Right renal pelvis (tissue), 4 donors: ENCODE results near the gene MTCP1. TPM values are rescaled to one million over a fixed set of nuclear protein-coding genes. Genes with fewer than 3 reads are reported as not detected.

Experiments
- DNase-seq, 4 donors: peaks; one replicate each; pipeline ENCODE4 v3.0.0-alpha.2; 2013; ENCODE audit warnings: low read depth in 4 of 4, low spot score in 3 of 4, missing footprints in 1 of 4
- polyA plus RNA-seq, 4 donors: library from polyadenylated mRNA; unstranded; fragments of 120-200 nt; gene quantifications; one replicate each; pipeline ENCODE4 v1.2.1, GENCODE V29; 2013; ENCODE audit not compliant: insufficient read length in 4 of 4

The MTCP1 gene
- polyA plus RNA-seq, 4 donors, result 19.9 to 27.5 (median 24.5) TPM

- DNase-seq, result no peak
Measured at GRCh38 chrX:155055494-155055893, 15.4 kb downstream of the MTCP1 start.

- DNase-seq, result no peak
Measured at GRCh38 chrX:155054255-155054654, 16.7 kb downstream of the MTCP1 start.

- no peak for DNase-seq
Measured at GRCh38 chrX:155053656-155054055, 17.3 kb downstream of the MTCP1 start.

GRCh38 chrX:155052738-155053498, 18.0 kb downstream of the MTCP1 start:
- DNase-seq, result no peak

GRCh38 chrX:155048977-155049619, 21.8 kb downstream of the MTCP1 start:
- no peak for DNase-seq

GRCh38 chrX:155046811-155047528, 24.0 kb downstream of the MTCP1 start:
- DNase-seq, result no peak

GRCh38 chrX:155046129-155046810, 24.7 kb downstream of the MTCP1 start:
- DNase-seq, result no peak

- no peak for DNase-seq
Measured at GRCh38 chrX:155035688-155036087, 35.2 kb downstream of the MTCP1 start.

- no peak for DNase-seq
Measured at GRCh38 chrX:155031657-155032056, 39.3 kb downstream of the MTCP1 start.

- no peak for DNase-seq
Measured at GRCh38 chrX:155028877-155029291, 42.1 kb downstream of the MTCP1 start.

- no peak for DNase-seq
Measured at GRCh38 chrX:155028129-155028528, 42.8 kb downstream of the MTCP1 start.

GRCh38 chrX:155027509-155028066, 43.3 kb downstream of the MTCP1 start:
- no peak for DNase-seq

GRCh38 chrX:155026727-155027508, 44.0 kb downstream of the MTCP1 start, which contains the start of gene FUNDC2:
FUNDC2 (plus strand) TSS chrX:155026844; CDS start chrX:155026939, 95 bp downstream.
- peak; percentile 65 to 82 (median 76) for DNase-seq

- DNase-seq, result no peak
Measured at GRCh38 chrX:155026420-155026726, 44.6 kb downstream of the MTCP1 start.

- no peak for DNase-seq
Measured at GRCh38 chrX:155023907-155024833, 46.8 kb downstream of the MTCP1 start.

- DNase-seq, result no peak
Measured at GRCh38 chrX:155022585-155022984, 48.4 kb downstream of the MTCP1 start, which contains the start of gene F8. F8 (minus strand) TSS chrX:155022723; CDS start chrX:155022552, 171 bp downstream.

- DNase-seq, result no peak
Measured at GRCh38 chrX:155020591-155020990, 50.3 kb downstream of the MTCP1 start.
